Ovary (tissue), 9 donors: ENCODE results near the gene HDC. TPM values are rescaled to one million over a fixed set of nuclear protein-coding genes. Genes with fewer than 3 reads are reported as not detected.

ENCODE experiments used
- DNase-seq, 5 donors: peaks; one replicate each; pipeline ENCODE4 v3.0.0-alpha.2; 2019 to 2020
- H3K27ac ChIP-seq, 2 donors: fragments of 200-600 bp; one replicate each; pipeline versions ENCODE4 v1.5.1 to v1.8.0; 2019 to 2022
- H3K27me3 ChIP-seq: fragments of 200-600 bp; one replicate; pipeline ENCODE4 v1.8.0; 2022
- H3K36me3 ChIP-seq: fragments of 200-600 bp; sonication (generic); one replicate; pipeline ENCODE4 v1.5.1; 2019
- H3K4me1 ChIP-seq: one replicate; pipeline ENCODE4 v1.8.1; 2013; ENCODE audit warnings: mild to moderate bottlenecking, moderate library complexity; ENCODE audit not compliant: insufficient read depth
- H3K4me3 ChIP-seq: fragments of 200-600 bp; sonication (generic); one replicate; pipeline ENCODE4 v1.5.1; 2017
- H3K9me3 ChIP-seq, 2 donors: fragments of 200-600 bp in 1 of 2; sonication (generic) in 1 of 2; one replicate each; pipeline versions ENCODE4 v1.5.1 to v1.8.1; 2013 to 2019; ENCODE audit warnings: mild to moderate bottlenecking in 1 of 2, moderate library complexity in 1 of 2
- CTCF ChIP-seq, 3 donors: fragments of 450-650 bp in 2 of 3; fragments of 200-600 bp in 1 of 3; IDR thresholded peaks; one replicate each; pipeline versions ENCODE4 v1.5.1 to v1.8.0; 2016 to 2022; ENCODE audit warnings: antibody characterized with exemption in 3 of 3, mild to moderate bottlenecking in 1 of 3
- EP300 ChIP-seq: sonication (generic); formaldehyde crosslinking; IDR thresholded peaks from one replicate; pipeline ENCODE4 v1.6.1; 2017; ENCODE audit warnings: antibody characterized with exemption
- POLR2A ChIP-seq: fragments of 450-650 bp; IDR thresholded peaks from one replicate; pipeline ENCODE4 v1.6.1; 2017; ENCODE audit warnings: antibody characterized with exemption, mild to moderate bottlenecking, moderate library complexity
- WGBS, 3 donors: extraction: QIAGEN DNeasy Blood & Tissue Kit in 1 of 3; methylation state at CpG; one replicate each; pipeline versions ENCODE4 v1.1.5 to v1.1.7; 2013 to 2017; 5-methylcytosine and 5-hydroxymethylcytosine counted together
- intact Hi-C, 4 donors: fragments of 100-400 bp; cut with DNase I; formaldehyde crosslinking; loops; one replicate each; pipeline versions ENCODE4 v1.11.0 to v1.15.1; 2022 to 2023
- polyA plus RNA-seq, 2 donors: library from polyadenylated mRNA; stranded (reverse); fragments of 200-250 nt in 1 of 2; fragments of 350-450 nt in 1 of 2; fragmentation: Illumina TruSeq in 1 of 2; extraction: RNeasy Lipid Tissue Mini Kit (QIAGEN cat#74804) in 1 of 2; gene quantifications; one replicate each; pipeline ENCODE4 v1.2.3, GENCODE V29; 2013 to 2014
- total RNA-seq, 7 donors: library from RNA; depleted of rRNA in 2 of 7; stranded (reverse); fragments of >200 nt in 2 of 7; fragmentation: NEBNext Ultra II Directional in 3 of 7; extraction: Animal tissue kit (Norgen Biotek cat#: 25700) in 3 of 7; gene quantifications; one replicate each; pipeline versions ENCODE4 v1.1.0 to v1.2.4, GENCODE V29; 2016 to 2023
- donor health status: DM: no; HTN: no; CAD: no; lungs with moderate emphysema.
- donor health status: DM: no; HTN: no; CAD: no.
- donor health status: Bipolar disorder and iron deficiency.
- donor health status: DM: yes; HTN: yes; CAD: no.
- donor health status: DM: no; HTN: no; CAD: no.
- donor health status: DM: yes; HTN: yes; CAD: no.

Gene HDC
- total and polyA plus RNA-seq, 9 donors: 0.13 to 2.4 (median 0.94) TPM; not detected in 4

GRCh38 chr15:50249704-50250103 is 15.8 kb downstream of the HDC start:
- WGBS, 3 donors: 24 to 38% (median 29%) methylated on average over 2 of the region's 2 CpGs
- TF ChIP-seq EP300 (no peak), CTCF (IDR thresholded peaks at IDR 0.05) (no peak), POLR2A (no peak)
- DNase-seq: no peak
- H3K27ac ChIP-seq: no peak overlapping the region
- H3K27me3 ChIP-seq: no peaks in the 10 kb centered on the region
- H3K36me3 ChIP-seq: no peaks in the 10 kb centered on the region
- intact Hi-C loops: no loop called here
- H3K4me1 ChIP-seq: no peaks in the 10 kb centered on the region
- H3K9me3 ChIP-seq: no peaks in the 10 kb centered on the region
- H3K4me3 ChIP-seq: no peak overlapping the region

- no peaks in the 10 kb centered on the region for H3K4me1 ChIP-seq
- H3K27me3 ChIP-seq: no peaks in the 10 kb centered on the region
- no peak overlapping the region for H3K27ac ChIP-seq
- H3K9me3 ChIP-seq: no peaks in the 10 kb centered on the region
- TF ChIP-seq POLR2A: no peak
- TF ChIP-seq EP300: no peak
- no peak for TF ChIP-seq CTCF (IDR thresholded peaks at IDR 0.05)
- no peak for DNase-seq
- H3K36me3 ChIP-seq: no peaks in the 10 kb centered on the region
- intact Hi-C loops: no loop called here
- WGBS, 3 donors: 19 to 30% (median 19%) methylated on average over 4 of the region's 4 CpGs
- H3K4me3 ChIP-seq: no peak overlapping the region
Measured at GRCh38 chr15:50248994-50249582, 16.4 kb downstream of the HDC start.

- Histone ChIP-seq H3K36me3 (no peaks in the 10 kb centered on the region), H3K27me3 (no peaks in the 10 kb centered on the region), H3K27ac (no peak overlapping the region), H3K4me1 (no peaks in the 10 kb centered on the region), H3K9me3 (no peaks in the 10 kb centered on the region), H3K4me3 (no peak overlapping the region)
- intact Hi-C loops: no loop called here
- 92 to 93% (median 92%) methylated on average over 14 of the region's 14 CpGs for WGBS, 3 donors
- no peak for DNase-seq
- TF ChIP-seq CTCF (IDR thresholded peaks at IDR 0.05) (no peak), POLR2A (no peak), EP300 (no peak)
Measured at GRCh38 chr15:50247819-50248655, 17.5 kb downstream of the HDC start.

- no peaks in the 10 kb centered on the region for H3K4me1 ChIP-seq
- no peaks in the 10 kb centered on the region for H3K27me3 ChIP-seq
- no peak overlapping the region for H3K4me3 ChIP-seq
- no peak overlapping the region for H3K27ac ChIP-seq
- H3K36me3 ChIP-seq: no peaks in the 10 kb centered on the region
- intact Hi-C loops: no loop called here
- TF ChIP-seq CTCF (IDR thresholded peaks at IDR 0.05): no peak
- TF ChIP-seq EP300: no peak
- TF ChIP-seq POLR2A: no peak
- no peaks in the 10 kb centered on the region for H3K9me3 ChIP-seq
- no peak for DNase-seq
- WGBS, 3 donors: 61 to 68% (median 66%) methylated on average over 2 of the region's 2 CpGs
Measured at GRCh38 chr15:50246631-50247030, 18.9 kb downstream of the HDC start.
